Kidney glomerular epithelial cell (primary cell): Measurements from ENCODE around the gene ZC3H12A.
"Not testable (repeated sequence)": the region's sequence is repeated elsewhere in the genome, so short reads cannot be mapped to it uniquely, and the experiment has no call there.

Experiments used
- DNase-seq: peaks from one replicate; lab custom pipeline; 2025; lab: John Stamatoyannopoulos, UW

Gene ZC3H12A

DNA sequence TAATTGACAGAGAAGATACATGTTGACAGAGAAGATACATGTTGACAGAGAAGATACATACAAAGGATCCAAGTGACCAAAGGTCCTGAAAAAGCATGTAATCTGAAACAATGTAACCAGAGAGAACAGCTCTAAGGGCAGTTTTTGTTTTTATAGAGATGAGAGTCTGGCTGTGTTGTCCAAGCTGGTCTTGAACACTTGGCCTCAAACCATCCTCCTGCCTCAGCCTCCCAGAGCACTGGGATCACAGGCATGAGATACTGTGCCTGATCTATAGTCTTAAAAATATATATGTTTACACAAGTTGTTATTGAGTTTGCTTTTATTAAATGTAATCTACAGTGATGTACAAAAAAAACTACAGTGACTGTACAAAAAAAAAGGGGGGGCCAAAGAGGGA lies 27.7 kb downstream of the ZC3H12A start:
- DNase-seq = no peak

GRCh38 chr1:37502791-37503190 lies 28.4 kb downstream of the ZC3H12A start:
- not testable (repeated sequence) for DNase-seq

DNA sequence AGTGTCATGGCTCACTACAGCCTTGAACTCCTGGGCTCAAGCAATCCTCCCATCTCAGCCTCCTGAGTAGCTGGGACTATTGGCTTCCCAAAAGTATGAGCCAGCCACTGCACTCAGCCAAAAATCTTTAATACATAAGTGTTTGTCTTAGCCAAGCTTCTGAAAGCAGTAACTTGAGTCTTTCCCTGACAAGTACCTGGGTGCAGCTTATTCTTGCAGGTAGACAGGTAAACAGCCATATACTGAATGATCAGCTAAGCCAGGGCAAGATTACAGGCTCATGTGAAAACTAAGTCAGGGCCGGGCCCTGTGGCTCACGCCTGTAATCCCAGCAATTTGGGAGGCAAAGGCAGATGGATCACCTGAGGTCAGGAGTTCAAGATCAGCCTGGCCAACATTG lies 32.4 kb downstream of the ZC3H12A start:
- no peak for DNase-seq

GRCh38 chr1:37509181-37509580 lies 34.8 kb downstream of the ZC3H12A start:
- DNase-seq = no peak

DNA sequence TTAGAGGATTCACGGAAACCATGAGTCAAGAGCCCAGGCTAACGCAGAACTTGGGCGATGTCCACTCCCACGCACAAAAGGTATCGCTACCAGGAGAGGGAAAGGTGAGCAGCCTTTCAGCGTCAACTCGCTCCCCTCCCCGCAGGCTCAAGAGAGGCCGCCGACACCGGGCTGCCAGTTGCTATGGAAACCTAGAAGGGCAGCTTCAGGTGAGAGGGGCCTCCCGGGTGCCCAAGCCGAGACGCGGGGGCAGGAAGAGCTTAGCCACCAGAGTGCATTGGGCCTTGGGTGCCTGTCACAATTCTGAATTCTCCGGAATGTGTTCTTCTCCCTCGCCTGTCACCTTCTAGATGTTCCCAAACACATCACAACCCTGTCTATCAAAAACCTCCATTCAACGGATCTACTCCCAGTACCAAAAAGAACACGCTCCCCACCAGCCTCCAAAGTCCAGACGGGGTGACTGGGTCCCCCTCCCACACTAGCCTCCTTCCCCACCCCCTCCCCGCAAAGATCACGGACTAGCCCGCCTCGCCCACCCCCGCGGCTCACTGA lies 39.5 kb downstream of the ZC3H12A start:
- DNase-seq = peak; percentile 21

DNA sequence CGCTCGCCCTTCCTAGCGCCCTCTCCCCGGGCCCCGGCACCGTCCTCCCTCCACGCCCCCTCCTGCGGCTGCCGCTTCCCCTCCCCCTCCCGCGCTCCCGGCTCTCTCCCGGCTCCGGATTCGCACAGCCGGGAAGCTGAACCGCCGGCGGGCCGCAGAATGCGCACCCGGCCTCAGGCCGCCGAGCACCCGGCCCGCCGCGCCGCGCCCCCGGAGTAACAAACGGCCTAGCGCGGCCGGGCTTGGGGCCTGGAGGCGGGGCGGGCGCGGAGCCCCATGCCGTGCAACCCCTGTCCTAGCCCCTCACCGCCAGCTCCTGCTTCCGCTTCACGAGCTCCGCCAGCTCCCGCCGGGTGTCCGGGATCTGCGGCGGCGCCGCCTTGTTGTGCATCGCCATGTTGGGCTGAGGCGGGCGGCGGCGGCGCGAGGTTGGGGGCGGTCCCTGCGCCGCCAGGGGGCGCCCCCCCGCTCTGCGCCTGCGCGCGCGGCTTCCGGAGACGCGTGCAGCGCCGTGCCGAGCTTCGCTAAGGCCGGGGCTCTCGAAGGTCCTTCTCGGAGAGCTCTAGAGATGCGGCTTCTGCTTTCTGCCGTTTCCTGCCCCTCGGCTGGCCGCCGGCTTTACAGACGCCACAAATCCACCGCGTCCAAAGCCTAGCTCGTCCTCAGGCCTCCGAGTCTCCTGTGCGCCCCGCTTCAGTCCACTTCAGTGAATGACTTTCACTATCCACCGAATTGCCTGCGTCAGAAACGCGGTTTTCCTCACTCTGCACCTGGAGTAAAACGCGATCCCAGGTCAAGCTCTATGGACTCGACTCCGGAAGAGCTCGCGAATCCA lies 40.2 kb downstream of the ZC3H12A start, which contains the start of gene MEAF6:
MEAF6 (minus strand) TSS at position 417 of the 835 bp plus-strand sequence; CDS start at position 397, 20 bp downstream.
- peak; percentile 83 for DNase-seq

- DNase-seq = no peak
Observed at GRCh38 chr1:37515185-37516034, 41.0 kb downstream of the ZC3H12A start.

DNA sequence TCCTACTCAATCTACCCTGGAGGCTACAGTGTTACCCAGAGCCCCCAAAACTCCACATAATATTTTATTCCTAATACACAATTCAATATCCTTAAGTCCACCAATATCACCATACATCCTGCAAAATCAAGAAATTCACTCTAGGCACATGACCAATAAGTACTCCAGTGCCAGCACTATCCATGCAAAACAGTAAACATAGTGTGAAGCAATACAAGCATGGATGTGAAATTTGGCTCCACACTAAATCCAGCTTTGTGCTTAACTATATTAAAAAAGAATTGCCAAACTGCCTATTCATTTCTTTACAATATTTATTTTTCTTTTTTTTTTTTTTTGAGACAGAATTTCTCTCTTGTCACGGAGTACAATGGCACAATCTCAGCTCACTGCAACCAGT lies 43.2 kb downstream of the ZC3H12A start:
- DNase-seq = no peak

- DNase-seq = not testable (repeated sequence)
Observed at GRCh38 chr1:37518241-37518640, 43.9 kb downstream of the ZC3H12A start.

DNA sequence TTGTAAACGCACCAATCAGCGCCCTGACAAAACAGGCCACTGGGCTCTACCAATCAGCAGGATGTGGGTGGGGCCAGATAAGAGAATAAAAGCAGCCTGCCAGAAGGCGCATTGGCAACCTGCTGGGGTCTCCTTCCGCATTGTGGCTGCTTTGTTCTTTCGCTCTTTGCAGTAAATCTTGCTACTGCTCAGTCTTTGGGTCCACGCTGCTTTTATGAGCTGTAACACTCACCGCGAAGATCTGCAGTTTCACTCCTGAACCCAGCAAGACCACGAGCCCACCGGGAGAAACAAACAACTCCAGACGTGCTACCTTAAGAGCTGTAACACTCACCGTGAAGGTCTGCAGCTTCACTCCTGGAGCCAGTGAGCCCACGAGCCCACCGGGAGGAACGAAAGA lies 44.5 kb downstream of the ZC3H12A start:
- DNase-seq = not testable (repeated sequence)

- no peak for DNase-seq
Observed at GRCh38 chr1:37519613-37520012, 45.2 kb downstream of the ZC3H12A start.

- not testable (repeated sequence) for DNase-seq
Observed at GRCh38 chr1:37529888-37530287, 55.5 kb downstream of the ZC3H12A start.

- DNase-seq = not testable (repeated sequence)
Observed at GRCh38 chr1:37532418-37533156, 58.2 kb downstream of the ZC3H12A start.

- DNase-seq = no peak
Observed at GRCh38 chr1:37533317-37534093, 59.1 kb downstream of the ZC3H12A start.
